Activated CD8-positive, alpha-beta memory T cell treated with anti-CD3 and anti-CD28 coated beads for 1 hour (primary cell): ENCODE results near the gene USH1C.

ENCODE experiments used
- DNase-seq, 2 donors: peaks; one replicate each; pipeline ENCODE4 v3.0.0-alpha.2; 2020; ENCODE audit warnings: low read depth in 1 of 2; ENCODE audit errors: extremely low read depth in 1 of 2

Gene USH1C

GRCh38 chr11:17528906-17529843, 15.0 kb downstream of the USH1C start:
- DNase-seq, result no peak

GRCh38 chr11:17528181-17528691, 16.0 kb downstream of the USH1C start:
- DNase-seq, result peak; percentile 6 to 14

DNA sequence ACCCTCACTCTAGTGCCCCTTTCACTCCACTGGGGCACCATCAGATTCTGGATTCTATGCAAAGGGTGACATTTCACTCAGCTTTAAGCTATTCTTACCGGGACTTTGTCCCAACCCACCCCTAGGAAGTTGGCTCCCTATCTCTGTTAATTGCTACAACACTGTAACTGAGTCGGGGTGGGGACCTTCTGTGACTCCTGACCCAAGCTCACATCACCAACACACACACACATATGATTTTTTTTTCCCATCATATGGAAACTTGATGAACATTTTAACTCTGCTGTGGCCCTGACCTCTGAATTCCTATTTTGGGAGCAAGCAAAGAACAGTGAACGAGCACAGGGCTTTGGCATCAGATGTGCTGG, 16.6 kb downstream of the USH1C start:
- DNase-seq, result no peak

DNA sequence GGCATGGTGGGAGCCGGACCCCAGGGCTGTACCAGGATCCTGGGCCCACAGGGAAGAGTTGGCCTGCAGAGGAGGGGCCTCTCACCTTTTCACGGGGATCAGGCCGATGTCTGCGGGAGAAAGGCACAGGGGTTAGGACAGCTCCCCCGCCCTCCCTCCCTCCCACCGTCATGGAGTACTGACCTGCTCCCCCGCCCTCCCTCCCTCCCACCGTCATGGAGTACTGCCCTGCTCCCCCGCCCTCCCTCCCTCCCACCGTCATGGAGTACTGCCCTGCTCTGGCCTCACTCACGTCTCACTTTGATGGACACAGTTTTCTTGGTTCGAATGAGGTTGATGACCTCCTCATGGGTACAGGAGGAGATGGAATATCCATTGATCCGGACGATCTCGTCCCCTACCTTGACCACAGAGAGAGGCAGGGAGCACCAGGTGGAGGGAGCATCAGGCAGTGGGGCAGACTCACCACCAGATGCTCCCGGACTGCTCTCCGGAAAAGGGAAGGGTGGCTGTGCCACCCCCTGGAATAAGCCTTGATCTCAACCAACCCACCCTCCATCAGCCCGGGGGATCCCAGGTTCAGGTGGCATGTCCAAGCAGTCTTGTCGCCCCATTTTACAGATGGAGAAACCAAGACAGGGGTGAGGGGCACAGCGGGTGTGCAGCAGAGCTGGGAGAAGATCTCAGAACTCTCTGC, 17.1 kb downstream of the USH1C start:
- DNase-seq, result no peak

- no peak for DNase-seq
These were observed 17.9 kb downstream of the USH1C start for GRCh38 chr11:17526326-17526725.

- DNase-seq, result no peak
These were observed 18.6 kb downstream of the USH1C start for GRCh38 chr11:17525570-17525969.

DNA sequence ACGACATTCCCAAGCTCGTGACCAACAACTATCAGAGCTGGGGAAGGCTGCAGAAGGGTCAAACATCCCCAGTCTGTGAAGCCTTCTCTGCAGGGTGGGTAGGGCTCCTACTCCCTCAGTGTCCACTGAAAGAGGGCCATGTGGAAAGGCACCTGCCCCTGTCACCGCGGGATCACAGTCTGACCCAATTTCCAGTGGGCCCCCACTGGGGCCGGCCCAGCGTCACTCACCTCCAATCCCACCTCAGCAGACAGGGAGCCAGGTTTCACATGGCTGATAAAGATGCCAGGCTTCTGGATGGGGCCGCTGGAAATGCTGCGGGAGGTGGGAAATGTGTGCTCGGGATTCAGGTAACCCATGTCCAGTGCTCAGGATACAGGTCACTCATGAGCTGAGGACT, 20.0 kb downstream of the USH1C start:
- no peak for DNase-seq

- DNase-seq, result no peak
These were observed 21.6 kb downstream of the USH1C start for GRCh38 chr11:17522655-17523054.

- no peak for DNase-seq
These were observed 22.9 kb downstream of the USH1C start for GRCh38 chr11:17521106-17521900.

DNA sequence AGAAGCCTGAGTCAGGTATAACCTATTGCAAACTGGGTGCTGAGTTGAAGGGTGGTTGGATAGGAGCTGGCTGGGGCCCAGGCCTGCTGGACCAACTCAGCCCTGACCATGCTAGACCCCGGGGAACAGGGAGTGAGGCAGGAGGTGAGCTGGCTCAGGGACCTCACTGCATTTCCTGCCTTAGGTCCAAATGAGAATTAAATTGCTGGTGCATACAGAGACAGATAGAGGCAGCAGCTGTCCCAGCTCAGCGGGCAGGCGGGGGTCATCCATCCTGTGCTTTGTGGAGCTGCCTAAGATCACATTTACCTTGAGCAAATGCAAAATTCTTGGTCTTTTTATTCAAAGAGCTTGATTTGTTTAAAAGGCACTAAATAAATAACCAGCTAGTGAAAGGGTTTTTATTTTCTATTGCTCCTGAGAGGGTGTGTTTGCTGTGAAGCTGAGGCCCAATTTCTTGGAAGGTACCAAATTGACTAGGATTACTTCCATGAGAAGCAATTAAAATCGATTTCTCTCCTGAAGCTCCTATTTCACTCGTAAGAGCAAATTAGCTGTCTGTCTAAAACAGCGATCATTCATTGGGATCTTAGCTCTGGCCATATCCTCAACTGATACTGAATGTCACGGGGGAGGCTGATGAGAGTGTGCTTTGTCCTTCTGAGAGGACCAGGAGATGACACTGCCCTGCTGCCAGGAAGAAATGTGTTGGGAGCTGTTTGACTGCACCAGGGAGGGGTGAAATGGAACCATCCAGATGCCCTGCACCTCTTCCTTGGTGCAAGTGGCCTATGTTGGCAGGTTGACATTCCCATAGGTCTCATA, 24.9 kb downstream of the USH1C start:
- no peak for DNase-seq

- DNase-seq, result no peak
These were observed 25.9 kb downstream of the USH1C start for GRCh38 chr11:17518366-17518765.

GRCh38 chr11:17517186-17517585, 27.0 kb downstream of the USH1C start:
- DNase-seq, result no peak

DNA sequence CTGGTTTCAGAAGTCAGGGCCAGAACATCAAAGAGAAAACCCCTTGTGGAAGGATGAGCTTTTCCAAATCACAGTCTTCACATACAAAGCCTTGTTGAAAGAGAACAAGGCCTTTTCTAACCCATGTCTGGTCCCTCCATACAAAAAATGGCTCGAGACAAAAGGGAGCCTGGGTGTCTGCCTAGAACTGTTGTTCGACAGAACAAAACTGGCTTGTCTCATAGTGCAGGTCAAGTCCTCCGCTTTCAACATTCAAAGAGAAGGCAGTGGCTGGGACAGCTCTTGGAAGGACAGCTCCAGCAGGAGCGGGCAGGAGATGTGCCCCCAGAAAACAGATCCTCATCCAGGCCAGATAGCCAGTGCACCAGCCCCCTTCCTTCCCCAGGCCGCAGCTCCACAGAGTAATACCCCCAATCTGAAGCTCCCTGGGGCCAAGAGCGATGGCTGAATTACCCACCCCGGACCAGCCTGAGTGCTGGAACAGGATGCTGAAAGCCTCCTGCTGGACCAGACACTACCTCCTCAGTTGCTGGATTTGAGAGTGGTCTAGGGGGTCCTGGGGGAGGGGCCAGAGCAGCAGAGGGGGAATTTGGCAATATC, 27.6 kb downstream of the USH1C start:
- DNase-seq, result no peak

DNA sequence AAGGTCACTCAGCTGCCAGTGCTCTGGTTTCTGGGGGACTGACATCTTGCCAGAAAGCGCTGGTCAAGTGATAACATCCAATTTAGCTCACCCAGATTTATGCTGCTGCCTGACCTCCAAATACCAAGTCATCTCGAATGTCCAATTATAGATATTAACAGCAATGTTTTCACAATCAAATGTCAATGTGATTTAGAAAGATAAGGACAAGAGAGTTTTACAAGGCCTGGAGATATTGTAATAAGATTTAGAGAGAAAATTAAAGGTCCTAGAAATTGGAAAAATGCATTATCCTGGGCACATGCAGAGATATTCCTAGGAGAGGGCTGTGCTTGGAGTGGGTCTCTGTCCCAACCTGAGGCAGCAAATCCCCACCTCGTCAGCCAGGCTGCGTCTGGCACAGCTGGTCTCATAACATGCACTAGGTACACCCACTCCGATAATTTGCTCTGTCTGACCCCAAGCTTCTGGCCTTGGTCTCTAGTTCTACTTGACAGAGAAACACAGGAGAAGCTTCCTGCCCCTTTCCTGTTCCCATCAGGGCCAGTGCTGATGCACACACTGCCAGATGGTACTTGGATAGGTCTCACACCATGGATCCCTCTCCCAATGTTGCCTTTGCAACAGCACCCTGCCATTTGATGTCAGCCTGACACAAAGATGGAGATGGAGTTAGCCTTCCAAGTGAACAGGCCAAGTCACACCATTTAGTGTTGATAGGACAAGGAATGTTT, 28.6 kb downstream of the USH1C start:
- no peak for DNase-seq

DNA sequence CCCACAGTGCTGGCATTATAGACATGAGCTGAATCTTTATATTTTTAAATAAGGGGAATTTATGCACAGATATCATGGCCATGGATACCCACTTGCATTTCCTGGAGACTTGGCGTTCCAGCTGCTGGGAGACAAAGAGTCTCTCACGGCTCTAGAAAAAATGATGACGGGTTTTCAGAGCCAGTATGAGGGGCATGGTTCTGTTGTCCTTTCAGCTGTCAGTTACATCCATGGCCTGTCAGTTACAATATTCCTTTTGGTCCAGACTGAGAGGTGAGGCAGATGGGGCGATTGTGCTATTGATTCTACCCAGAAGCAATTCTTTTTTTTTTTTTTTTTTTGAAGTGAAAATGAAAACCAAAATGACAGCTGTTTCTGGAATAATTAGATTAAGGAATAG, 29.7 kb downstream of the USH1C start:
- no peak for DNase-seq

DNA sequence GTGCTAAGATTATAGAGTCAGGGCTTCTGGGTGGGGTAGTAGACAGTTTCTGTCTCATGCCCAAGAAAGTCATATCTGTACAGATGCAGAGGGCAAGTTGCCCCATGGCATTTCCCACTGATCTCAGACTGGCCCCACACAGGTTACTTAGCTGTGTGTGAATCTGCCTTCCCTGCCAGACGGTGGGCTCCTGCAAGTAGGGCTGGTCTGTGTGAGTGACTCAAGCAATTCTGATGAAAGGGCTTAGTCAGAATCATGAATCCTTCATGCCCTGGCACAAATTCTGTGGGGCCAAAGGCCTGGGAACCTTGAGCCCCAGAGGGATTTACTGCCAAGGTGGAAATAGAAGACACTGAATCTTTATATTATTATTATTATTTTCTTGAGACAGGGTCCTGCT, 30.4 kb downstream of the USH1C start:
- no peak for DNase-seq

DNA sequence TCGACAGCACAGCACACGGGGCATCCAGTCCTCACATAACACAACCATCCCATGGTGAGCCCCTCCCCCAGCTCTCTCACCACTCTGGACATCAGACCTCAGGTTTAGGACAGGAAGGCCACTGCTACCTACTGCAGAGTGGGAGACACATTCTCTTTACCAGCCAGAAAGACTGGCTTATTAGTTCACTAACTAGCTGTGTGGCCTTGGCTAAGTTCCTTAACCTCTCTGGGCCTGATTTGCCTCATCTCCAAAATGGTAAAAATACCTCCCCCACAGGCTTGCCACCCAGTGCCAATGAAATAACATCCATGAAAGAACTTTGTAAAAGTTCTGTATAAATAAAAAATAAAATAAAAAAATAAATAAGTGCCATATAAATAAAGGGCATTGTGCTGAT, 32.1 kb downstream of the USH1C start:
- DNase-seq, result no peak

GRCh38 chr11:17511571-17511970, 32.6 kb downstream of the USH1C start:
- DNase-seq, result no peak

DNA sequence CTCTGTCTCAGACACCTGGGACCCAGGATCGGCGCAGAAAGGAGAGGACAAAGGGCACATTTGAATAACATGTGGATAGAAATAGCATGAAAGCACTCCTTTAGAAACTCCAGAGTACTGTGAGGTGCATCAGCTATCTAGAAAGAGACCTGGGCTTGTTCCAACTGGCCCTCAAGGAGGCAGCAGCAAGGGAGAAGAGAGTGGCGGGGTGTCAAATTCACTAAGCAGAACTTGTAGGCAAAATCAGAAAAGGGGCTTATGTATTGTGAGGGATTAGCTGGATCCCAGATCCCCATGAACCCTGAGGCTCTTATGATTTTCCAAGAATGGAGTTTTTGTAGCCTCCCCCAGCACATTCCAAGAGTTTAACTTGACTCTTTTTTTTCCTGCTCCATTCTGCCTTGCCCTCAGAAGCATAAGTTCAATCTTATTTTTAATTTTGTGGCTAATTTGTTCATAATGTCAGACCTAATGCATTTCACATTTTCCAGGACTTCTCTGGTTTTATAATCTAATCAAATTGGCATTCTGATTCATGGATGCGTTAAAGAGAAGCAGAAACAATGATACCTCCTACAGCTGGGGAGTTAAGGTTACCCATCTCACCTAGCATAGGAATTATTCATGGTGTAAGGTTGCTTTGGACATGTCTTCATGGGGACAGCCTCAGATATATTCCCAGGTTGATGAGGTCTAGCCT, 33.6 kb downstream of the USH1C start:
- DNase-seq, result no peak
